Stimulated activated CD8-positive, alpha-beta memory T cell treated with anti-CD3 and anti-CD28 coated beads, Interleukin-15, amount 100 ng/mL, for 24 hours (primary cell): ENCODE measurements around the gene ACVR1.
A peak's percentile ranks its signal among the peaks of the same experiment; 100 is the strongest.

ENCODE experiments used
- DNase-seq: peaks from one replicate; pipeline ENCODE4 v3.0.0-alpha.2; 2020; ENCODE audit warnings: low read depth

ACVR1 gene

GRCh38 chr2:157876066-157876785 is at the start of gene ACVR1:
ACVR1 (minus strand) TSS chr2:157876330; CDS start chr2:157799493, 76,837 bp downstream.
- peak; percentile 55 for DNase-seq

DNA sequence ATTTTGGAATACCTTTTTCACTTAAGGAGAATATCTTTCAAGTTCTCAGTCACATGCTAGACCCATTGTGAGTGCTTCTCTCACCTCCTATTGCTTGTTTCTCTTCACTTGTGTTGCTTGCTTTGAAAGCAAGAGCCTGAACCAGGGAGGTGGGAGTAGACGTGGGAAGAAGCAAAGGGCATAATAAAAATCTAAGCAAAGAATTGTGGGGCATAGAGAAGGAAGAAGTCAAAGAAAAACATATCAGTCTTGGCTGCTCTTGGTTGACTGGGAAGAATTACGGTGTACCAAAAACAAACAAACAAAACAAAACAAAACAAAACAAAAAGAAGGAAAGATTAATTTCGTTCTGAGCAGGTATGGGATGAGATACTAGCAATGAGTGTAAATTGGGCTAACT is 48.9 kb upstream of the ACVR1 start:
- no peak for DNase-seq

DNA sequence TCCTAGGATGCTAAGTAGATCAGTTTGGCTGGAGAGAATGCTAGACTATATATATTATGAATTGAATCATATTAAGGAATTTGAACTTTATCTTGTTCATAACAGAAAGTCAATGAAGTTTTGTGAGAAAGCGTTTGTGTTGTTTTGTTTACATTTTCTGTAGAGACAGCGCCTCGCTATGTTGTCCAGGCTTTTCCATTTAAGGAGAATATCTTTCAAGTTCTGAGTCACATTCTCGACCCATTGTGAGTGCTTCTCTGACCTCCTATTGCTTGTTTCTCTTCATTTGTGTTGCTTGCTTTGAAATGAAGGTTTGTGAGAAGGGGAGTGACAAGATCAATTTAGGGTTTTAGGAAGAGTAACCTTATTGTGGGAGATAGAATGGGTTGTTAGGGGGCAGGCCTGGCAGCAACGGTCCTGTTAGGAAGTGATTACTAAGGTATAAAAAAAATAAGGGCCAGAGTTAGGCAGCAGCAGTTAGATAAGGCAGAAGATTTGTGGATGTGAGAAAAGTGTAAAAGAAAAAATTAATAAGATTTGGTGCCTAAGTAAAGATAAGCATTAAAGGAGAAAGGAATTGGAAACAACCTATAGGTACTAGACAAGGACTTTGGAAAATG is 47.6 kb upstream of the ACVR1 start:
- no peak for DNase-seq

- DNase-seq: no peak
These were observed 46.7 kb upstream of the ACVR1 start for GRCh38 chr2:157922815-157923214.

GRCh38 chr2:157922336-157922735 is 46.2 kb upstream of the ACVR1 start:
- DNase-seq: no peak

GRCh38 chr2:157920736-157921135 is 44.6 kb upstream of the ACVR1 start:
- no peak for DNase-seq

- DNase-seq: no peak
These were observed 43.1 kb upstream of the ACVR1 start for GRCh38 chr2:157919181-157919580.

DNA sequence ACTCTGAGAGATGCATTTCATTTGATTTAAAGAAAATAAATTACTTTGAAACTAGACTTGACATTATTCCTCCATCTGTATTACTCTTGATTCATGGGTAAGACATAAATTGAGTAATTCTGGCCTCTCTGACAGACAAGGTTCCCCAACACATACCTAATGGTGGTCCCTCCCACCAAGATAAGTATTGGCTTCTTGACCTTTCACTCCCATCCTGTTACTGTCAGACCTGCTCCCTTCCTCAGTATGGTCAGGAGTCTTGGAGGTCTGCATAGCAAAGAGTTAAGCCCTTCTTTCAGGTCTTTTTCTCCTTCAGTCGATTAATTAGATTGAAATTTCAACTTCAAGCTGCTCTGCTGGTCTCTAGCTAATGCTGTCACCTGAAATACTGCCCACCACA is 42.2 kb upstream of the ACVR1 start:
- no peak for DNase-seq

GRCh38 chr2:157911750-157912149 is 35.6 kb upstream of the ACVR1 start:
- DNase-seq: no peak

DNA sequence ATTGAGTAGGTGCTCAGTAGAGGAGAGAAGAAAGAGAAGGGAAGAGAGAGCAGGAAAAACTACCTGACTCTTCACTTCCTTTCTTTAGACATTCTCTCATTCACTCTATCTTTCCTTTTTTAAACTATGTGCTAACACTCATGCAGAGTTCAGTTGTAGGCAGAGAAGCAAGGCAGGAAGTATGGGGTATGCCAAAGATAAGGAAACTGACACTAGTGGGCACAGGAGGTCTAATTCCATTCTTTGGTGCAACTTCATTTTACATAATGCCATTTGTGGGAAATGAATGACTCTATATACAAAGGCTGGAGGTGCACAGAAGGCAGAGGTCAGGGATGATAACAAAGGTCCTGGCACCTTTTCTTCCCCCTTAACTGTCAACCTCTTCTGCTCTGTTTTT is 35.1 kb upstream of the ACVR1 start:
- DNase-seq: no peak

DNA sequence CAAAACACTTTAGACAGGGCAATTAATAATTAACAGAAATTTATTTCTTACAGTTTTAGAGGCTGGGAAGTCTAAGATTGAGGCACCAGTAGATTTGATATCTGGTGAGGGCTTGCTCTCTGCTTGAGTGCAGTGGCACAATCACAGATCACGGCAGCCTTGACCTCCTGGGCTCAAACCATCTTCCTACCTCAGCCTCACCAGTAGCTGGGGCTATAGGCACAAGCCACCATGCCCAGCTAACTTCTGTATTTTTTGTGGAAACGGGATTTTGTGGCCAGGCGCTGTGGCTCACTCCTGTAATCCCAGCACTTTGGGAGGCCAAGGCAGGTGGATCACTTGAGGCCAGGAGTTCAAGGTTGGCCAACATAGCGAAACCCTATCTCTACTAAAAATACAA is 29.0 kb upstream of the ACVR1 start:
- no peak for DNase-seq

- DNase-seq: no peak
These were observed 27.5 kb upstream of the ACVR1 start for GRCh38 chr2:157903626-157904025.

- no peak for DNase-seq
These were observed 27.0 kb upstream of the ACVR1 start for GRCh38 chr2:157903151-157903550.

- no peak for DNase-seq
These were observed 26.6 kb upstream of the ACVR1 start for GRCh38 chr2:157902692-157903091.

- DNase-seq: no peak
These were observed 25.2 kb upstream of the ACVR1 start for GRCh38 chr2:157901325-157901724.

- DNase-seq: no peak
These were observed 24.6 kb upstream of the ACVR1 start for GRCh38 chr2:157900684-157901083.

DNA sequence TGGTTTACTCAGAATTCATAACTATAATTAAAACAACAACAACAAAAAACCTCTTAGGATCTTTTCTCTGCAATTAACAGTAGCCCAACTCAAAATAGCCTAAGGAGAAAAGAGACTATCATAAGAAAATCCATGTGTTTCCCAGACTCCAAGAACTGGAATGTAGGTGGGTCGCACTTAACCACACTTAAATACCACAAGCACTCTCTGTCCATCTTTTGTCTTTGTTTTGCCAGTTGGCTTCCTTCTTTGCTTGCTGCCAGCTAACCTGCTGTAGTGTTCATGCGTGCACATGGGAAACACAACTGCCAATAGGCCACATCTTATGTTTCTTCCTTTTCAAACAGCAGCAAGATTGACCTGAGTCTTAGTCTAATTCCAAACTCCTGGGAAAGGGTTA is 24.1 kb upstream of the ACVR1 start:
- DNase-seq: no peak

DNA sequence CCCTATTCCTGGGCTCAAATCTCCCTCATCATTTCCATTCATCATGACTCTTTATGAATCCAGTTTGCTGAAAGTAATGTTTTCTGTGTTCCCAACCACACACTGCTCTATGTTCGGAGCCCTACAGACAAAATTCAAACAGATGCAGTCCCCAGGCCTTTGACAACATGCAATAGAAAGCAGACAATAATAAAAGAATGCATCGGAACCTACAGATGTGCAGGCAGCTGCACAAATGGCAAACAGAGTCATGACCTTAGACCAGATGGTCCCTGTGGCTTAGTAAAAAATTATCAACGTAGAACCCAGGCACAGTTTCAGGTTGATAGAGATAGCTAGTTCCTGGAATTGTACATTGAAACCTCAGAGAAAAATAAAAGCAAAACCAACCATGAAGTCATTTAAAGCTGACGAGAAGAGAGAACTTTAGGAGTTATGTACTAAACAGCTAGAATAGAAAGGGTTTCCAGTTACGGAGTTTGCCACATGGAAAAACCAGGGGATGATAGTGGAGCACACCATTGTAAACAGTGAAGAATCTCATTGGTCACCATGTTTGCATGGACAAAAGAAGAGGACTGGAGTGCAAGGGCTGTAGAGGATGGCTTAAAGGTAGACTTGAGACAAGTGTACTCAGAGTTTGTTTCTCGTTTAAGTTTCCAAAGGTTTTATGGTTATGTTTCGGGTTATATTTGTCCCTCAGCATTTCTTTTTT is 23.2 kb upstream of the ACVR1 start:
- no peak for DNase-seq

- no peak for DNase-seq
These were observed 22.5 kb upstream of the ACVR1 start for GRCh38 chr2:157898591-157898996.

GRCh38 chr2:157897106-157897971 is 21.2 kb upstream of the ACVR1 start:
- DNase-seq: no peak

DNA sequence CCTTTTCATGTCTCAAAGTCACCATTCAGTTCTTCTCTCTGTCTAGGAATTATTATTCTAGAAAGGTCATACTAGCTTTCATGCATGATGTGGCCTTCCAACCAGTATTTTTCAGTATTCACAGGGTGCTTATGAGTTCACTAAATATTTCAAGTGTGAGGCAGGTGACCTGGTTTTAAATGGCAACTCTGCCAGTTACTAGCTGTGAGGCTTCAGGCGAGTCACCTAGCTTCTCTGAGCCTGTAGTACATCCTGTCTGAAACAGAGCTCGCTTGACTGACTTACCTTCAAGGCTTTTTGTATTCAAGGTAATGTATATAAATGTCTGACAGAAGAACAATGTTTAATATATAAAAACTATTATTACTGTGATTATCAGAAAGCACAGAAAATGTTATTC is 19.4 kb upstream of the ACVR1 start:
- no peak for DNase-seq

GRCh38 chr2:157894694-157895435 is 18.7 kb upstream of the ACVR1 start:
- DNase-seq: no peak
